Fibroblast of the conjunctiva (primary cell): ENCODE results near the gene IRF9.

Experiments used
- DNase-seq: peaks from one replicate; pipeline ENCODE4 v3.0.0-alpha.2; 2010; ENCODE audit warnings: low read depth

The IRF9 gene

DNA sequence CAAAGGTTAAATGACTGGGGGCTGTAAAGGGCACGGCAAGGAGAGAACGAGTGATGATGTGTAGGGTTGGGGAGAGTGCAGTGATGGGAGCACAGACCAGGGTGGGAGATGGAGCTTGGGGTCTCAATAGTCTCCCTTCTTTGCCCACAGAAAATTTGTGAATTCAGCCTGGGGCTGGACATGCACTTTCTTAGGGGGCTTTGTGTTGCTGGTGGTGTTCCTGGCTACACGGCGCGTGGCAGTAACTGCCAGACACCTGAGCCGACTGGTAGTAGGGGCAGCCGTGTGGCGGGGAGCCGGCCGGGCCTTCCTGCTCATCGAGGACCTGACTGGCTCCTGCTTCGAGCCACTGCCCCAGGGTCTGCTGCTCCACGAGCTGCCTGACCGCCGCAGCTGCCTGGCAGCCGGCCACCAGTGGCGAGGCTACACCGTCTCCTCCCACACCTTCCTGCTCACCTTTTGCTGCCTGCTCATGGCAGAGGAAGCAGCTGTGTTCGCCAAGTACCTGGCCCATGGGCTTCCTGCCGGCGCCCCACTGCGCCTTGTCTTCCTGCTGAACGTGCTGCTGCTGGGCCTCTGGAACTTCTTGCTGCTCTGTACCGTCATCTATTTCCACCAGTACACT lies 28.9 kb upstream of the IRF9 start:
- DNase-seq: no peak

DNA sequence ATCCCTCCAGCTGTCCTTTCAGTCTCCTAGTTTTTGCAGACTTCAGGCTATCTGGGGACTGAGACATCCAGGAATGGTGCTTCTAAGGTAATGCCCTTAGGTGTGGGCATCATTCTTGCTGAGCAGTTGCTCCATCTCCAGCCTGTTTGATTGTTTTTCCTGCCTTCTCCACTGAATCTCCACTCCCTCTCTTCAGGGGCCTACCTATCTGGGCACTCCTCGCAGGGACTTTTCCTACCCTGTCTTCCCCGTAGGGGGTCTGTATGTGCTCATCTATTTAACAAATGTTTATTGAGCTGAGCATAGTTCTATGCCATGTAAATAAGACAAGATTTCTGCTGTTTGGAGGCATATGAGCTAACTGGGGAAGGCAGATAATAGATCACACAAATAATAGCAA lies 28.1 kb upstream of the IRF9 start:
- DNase-seq: no peak

DNA sequence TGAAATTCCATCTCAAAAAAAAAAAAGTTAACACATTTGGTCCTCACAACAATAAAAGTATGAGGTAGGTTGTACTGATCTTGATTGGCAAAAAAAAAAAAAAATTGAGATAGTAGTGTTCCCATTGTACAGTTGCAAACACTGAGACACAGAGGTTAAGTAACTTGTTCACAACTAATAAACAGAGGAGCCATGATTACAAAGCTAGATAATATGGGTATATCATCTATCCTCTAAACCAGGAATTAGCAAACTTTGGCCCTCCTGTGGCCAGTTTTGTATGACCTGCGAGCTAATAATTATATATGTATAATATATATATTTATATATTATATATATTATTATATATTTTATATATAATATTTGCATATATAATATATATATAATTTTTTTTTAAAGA lies 27.3 kb upstream of the IRF9 start:
- no peak for DNase-seq

DNA sequence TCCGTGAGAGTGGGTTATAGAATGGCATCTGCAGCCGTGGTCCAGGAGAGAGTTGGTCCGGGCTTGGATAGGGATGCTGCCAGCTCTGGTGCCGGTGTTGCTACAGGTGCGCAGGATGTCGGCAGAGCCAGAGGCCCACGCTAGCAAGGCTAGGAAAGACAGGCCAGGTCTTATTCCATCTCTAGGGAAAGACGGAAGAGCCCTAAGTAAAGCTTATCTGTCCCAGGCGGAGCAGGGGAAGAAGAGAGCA lies 25.6 kb upstream of the IRF9 start:
- DNase-seq: no peak

DNA sequence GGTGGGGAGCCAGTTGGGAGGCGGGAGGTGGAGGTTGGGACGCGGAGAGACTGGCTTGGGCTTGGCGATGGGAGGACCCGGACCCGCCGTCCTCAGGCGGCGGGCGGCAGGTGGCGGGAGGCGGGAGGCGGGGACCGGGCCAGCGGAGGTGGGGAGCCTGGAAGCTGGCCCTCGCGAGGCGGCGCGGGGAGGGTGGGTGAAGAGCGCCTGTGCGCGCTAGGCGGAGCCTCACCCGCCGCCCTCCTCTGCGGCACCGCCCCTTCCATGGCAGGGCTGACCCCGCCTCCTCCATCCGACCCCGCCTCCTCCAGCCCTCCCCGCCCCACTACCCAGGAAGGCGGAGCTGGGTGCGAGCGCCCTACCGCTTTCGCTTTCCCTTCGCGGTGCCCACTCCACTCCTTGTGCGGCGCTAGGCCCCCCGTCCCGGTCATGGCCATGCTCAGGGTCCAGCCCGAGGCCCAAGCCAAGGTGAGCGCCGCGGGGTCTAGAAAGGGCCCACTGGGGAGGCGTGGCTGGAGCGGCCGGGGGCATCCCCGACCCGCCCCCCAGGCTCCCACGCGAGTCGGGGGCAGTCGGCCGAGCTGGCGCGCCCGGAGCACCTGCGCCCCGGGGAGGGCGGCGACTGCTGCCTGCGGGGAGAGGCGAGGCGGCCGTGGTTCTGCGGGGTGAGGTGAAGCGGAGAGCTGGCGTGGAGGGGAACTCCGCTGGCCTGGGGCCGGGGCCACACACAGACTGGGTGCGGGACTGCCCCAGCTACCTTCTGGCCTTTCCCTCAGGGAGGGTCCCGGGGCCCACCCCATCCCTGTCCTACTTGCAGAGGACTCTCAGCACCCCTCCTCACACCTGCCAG lies 25.0 kb upstream of the IRF9 start, which contains the start of gene PSME1:
TSS of gene PSME1 (plus strand) at position 361 of the 850 bp plus-strand sequence. CDS start at position 430, 69 bp downstream.
- DNase-seq: peak; percentile 75

DNA sequence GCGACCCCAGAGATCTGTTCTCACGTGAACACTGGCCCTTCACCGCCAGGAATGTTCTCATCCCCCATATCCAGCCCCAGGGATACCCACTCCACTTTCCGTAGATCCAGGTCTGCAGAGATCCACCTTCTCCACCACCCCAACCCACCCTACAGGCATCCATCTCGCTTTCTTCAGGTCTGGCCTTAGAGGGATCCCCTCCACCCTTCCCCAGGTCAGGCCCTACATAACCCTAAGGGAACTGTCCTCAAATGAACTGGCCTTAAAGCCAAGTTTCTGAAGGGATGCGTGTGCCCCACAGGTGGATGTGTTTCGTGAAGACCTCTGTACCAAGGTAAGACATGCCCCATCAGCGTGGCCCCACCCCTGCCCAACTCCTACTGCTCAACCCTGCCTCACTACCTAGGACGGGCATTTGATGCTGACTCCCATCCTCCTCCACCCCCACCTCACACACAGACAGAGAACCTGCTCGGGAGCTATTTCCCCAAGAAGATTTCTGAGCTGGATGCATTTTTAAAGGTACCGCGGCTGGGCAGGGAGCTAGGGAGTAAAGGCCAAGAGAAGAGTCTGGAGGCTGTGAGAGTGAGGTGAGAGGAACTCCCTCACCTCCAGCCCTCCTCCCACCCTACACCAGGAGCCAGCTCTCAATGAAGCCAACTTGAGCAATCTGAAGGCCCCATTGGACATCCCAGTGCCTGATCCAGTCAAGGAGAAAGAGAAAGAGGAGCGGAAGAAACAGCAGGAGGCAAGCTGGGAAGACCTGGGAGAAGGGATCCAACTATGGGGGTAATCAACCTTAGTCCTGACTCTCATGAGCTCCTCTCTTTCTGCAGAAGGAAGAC lies 24.2 kb upstream of the IRF9 start:
- no peak for DNase-seq

DNA sequence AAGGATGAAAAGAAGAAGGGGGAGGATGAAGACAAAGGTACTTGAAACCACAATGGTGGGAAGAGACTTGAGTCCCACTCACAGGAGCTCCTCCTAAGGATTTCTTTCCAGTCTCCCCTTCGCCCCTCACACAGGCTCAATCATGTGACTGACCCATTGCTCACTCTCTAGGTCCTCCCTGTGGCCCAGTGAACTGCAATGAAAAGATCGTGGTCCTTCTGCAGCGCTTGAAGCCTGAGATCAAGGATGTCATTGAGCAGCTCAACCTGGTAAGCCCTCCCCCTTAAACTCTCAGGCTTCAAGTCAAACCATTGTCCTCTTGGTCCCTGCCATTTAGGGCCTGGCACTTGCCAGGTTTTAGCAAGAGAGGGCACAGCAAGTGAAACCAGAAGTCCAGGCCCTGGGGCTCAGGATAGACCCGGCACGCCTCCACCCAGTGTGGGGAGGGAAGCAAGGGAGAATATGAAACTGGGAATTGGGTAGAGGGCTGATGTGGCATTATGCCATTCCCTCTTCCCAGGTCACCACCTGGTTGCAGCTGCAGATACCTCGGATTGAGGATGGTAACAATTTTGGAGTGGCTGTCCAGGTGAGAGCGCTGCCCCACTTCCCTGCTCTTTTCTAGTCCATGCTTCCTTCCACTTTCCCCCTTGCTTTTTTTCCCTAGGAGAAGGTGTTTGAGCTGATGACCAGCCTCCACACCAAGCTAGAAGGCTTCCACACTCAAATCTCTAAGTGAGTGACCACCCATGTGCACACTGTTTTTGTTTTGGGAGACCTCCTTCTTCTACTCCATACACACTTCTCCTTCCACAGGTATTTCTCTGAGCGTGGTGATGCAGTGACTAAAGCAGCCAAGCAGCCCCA lies 23.3 kb upstream of the IRF9 start:
- no peak for DNase-seq

DNA sequence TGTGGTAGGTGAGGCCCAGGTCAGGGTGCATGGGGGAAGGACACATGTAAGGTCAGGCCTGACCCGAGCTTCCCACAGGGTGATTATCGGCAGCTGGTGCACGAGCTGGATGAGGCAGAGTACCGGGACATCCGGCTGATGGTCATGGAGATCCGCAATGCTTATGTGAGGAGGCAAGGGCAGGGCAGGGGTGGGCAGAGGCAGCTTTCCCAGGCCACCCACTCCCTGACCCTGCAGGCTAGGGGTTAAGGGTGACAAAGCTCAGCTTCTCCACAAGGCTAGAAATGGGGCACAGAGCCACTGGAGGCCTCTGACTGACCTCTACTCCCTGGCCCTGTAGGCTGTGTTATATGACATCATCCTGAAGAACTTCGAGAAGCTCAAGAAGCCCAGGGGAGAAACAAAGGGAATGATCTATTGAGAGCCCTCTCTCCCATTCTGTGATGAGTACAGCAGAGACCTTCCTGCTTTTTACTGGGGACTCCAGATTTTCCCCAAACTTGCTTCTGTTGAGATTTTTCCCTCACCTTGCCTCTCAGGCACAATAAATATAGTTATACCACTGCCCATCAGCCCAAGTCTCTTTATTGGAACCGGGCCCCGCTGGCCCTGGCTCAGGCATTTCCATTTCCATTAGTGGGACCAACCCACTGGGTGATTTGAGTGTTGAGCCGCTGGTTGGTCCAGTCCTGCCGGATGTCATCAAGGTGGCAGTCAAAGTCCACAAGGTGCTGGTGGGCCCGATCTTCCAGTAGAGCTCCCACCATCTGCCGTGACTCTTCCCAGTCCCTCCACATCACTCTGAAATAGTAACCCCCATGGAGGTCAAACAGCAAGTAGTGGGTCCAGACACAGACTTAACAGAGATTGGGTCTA lies 22.4 kb upstream of the IRF9 start:
- DNase-seq: no peak

DNA sequence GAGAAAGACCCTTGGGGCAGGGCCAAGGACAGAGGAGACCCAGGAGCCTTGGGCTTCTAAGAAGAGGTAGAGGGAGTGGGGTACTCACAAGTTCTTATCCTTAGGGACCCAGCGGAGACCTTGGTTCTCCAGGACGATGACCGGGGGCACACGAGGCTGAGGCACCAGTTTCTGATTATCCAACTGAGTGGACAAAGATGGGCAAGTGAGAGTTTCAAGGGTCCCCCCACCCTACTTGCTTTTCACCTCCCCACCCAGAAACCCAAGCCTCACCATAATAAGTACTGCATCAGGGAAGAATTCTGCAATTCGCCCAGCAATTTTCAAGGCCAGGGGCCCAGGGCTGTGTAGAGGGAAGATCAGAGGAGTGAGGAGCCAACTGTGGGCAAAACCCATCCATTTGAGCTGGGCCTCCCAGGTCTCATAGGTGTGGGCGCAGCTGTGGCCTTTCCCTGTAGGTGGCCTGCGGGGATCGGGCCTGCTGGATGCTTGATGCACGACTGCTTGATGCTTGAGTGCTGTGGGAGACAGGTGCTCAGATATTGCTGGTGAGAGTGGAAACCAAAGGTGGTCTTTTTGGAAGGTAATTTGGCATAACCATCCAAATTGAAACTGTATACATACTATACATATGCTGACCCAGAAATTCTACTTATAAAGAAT lies 21.7 kb upstream of the IRF9 start:
- DNase-seq: no peak

DNA sequence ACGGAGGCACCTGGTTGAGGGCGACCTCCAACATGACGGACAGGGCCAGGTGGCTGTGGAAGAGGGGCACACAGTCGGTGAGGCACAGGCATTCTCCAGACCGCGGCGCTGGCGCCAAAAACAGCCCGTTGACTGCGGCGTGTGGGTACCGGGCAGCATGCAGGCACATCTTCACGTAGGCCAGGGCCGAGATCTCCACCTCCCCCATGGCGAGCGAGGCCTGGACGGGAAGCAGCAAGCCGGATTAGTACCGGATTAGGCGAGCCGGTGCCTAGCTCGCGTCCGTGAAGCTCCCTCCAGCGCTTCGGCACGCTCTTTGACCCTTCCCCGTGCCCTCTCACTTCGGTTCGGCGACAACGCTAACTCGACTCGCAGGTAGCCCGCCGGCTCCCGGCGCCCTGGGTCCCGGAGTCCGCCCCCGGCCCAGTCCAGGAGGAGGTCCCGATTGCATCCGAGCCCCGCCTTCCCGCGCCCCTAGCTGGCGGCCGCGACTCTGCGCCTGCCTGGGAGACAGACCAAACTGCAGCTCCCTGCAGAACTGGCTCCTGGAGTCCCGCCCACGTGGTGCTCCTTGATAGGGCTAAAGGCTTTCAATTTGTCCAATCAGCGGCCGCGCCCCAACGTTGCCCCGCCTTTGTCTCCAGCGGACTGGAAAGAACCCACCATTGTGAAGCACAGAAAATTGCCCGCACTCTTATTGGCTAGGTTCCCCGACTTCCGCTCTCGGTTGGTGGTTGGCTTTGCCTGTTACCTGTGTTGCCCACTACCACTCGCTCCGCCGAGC lies 19.8 kb upstream of the IRF9 start, which contains the start of gene EMC9:
TSS of gene EMC9 (minus strand) at position 495 of the 784 bp plus-strand sequence. CDS start at position 208, 287 bp downstream.
- DNase-seq: peak; percentile 99

DNA sequence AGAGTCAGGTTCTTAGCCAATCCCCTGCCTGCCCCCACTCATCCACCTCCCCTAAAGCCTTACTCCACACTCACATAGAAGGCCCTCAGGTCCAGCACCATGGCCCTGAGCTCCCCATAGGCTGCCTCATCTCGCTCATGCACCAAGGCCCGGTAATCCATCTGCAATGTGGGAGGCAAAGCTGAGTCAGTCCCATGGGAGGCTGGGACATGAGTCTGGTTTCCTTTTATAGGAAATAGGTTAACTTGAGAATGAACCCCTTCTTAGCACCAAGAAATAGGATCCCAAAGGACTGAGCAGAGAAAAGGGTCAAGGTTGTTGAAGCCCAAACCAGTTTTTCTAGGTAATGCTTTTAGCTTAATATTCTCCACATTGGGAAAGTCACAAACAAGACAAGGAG lies 17.6 kb upstream of the IRF9 start:
- DNase-seq: no peak

DNA sequence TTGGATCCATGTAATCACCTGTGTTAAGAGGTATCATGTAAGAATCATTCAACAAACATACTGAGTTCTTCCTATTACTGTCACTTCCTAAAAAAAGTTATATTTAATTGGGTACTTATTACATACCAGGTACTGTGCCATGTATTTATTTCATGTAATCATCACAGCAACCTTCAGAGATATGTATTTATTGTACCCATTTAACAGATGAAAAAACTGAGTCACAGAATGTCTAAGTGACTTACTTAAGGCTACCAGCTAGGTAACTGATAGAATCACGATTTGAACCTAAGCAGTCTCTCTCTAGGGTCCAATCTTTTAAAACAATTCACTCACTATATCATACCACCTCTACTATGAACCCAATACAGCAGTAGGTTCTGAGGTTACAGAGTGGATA lies 16.6 kb upstream of the IRF9 start:
- no peak for DNase-seq

DNA sequence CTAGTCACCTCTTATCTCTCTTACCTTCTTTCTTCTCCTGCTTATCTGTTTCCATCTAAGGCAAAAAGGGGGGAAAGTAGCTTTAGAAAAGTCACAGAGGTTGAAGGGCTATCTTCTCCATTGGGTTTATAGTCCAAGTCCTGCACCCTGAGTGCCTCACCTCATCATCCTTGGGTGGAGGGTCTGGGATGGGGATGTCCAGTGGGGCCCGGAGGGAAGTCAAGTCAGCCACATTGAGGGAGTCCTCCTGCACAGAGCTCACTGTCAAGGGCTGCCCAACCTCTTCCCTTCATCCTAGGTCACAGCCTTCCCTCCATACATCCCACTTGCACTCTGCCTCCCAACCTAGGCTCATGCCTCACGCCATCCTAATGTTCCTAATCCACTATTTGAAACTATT lies 15.8 kb upstream of the IRF9 start:
- no peak for DNase-seq

DNA sequence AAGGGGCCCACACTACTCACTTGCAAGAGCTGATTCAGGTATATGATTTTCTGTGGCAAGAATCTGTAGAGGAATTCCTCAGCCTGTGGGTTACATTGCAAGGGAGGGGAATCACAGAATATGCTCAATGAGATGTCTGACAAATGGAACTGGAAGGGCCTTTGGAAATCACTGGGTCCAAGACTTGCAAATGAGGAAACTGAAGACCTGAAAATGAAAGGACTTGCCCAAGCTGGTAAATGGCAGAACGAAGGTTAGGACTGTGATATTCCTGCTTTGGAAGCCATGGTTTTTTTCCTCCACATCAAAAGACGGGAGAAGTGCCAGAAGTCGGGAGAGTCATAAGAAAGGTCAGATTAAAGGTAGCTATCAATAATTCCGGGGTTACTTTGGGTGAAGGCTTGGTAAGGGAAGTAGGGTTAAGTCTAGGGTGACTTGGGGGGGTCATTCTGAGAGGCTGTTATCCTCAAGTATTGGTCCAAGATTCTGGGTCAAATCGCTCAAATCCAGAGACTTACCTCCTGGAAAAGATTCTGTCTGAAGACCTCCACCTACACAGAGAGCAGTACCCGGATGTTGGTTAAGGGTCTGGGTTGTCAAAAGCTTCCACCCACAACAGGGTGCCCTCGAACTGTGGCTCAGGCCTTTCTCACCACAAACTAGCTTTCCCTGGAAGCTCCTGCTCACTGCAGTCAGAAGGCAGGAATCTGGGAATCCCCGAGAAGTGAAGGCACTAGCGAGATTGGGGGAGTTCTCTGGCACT lies 15.2 kb upstream of the IRF9 start:
- peak; percentile 22 for DNase-seq

DNA sequence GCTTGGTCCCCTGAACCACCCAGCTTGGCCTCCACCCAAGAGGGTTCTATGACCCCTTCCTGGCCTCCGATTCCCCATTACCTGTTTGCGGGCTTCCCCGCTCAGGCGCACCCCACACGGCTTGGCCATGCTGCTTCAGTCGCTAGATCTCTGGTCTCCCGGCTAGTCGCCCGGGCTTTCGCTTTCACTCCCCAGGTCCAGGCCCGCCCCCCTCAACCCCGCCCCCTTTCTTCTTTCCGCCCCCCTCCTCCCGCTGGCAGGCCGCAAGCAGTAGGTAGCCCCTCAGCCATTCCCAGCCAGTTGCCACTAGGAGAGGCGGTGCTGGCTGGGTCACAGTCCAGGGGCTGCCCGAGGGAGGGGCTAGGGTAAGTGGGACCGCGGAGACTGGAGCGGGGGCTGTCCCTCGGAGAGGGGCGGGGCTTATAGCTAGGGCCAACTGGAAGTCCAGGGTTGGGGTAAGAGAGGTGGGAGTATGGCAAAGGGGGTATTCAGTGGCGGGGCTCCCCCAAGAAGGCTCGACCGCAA lies 14.6 kb upstream of the IRF9 start, which contains the start of gene PSME2:
TSS of gene PSME2 (minus strand) at position 158 of the 525 bp plus-strand sequence. CDS start at position 129, 29 bp downstream.
- peak; percentile 97 for DNase-seq

DNA sequence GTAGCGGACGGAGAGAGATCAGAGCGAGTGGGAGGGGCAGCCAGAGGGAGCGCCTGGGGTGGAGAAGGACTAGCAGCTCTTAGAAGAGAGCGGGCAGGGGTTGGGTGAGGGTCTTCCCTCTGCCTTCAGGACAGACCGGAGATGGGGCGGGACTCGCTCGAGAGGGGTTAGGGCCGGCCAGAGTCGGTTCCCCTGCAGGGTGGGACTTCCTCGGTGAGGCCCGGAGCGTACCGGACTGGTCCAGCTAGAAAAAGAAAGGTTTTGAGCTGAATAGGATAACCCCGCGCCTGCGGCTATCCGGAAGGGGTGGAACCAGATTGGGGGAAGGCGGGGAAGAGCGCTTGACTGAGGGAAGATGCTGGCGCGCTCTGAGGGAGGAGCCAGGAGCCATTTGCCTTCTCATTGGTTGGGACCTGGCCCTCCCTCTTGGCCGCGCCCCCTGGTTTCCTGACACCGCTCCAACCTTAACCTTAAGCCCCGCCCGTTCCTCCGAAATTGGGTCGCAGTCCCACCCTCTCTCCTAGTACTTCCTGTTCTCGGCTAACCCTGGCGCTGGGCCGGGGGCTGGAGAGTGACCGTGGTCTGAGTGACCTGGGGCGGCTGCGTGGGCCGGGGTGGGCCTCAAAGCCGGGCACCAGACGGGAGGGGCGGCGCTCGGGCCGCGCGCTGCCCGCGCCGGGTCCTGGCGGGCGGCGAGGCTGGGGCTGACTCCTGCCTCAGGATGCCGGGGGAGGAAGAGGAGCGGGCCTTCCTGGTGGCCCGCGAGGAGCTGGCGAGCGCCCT lies 13.9 kb upstream of the IRF9 start, which contains the start of gene RNF31:
TSS of gene RNF31 (plus strand) at position 521 of the 783 bp plus-strand sequence. CDS start at position 722, 201 bp downstream.
- peak; percentile 99 for DNase-seq

DNA sequence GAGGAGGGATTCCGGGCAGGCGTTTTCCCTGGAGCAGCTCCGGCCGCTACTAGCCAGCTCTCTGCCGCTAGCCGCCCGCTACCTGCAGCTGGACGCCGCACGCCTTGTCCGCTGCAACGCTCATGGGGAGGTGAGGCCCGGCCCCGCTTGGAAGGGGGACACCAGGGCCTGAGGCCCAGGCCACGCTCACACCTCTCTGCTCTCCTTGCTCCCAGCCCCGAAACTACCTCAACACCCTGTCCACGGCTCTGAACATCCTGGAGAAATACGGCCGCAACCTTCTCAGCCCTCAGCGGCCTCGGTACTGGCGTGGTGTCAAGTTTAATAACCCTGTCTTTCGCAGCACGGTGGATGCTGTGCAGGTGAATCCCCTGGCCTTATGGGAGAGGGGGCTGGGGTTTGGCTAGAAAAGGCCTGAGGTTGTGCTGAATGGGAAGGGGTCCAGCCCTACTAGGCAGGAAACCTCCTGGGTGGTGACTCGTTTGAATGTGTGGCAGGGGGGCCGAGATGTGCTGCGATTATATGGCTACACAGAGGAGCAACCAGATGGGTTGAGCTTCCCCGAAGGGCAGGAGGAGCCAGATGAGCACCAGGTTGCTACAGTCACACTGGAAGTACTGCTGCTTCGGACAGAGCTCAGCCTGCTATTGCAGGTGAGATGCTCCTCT lies 13.2 kb upstream of the IRF9 start:
- no peak for DNase-seq
